H1 (cell line): ENCODE data around the gene LAMTOR5. TPM values are rescaled to one million over a fixed set of nuclear protein-coding genes. Genes with fewer than 3 reads are reported as not detected.

Source experiments
- CTCF ChIA-PET: fragments of 300-600 bp; sonication (Branson Sonifier 250); formaldehyde crosslinking; loops from one replicate; lab custom pipeline; 2021; ENCODE audit not compliant: partially characterized antibody; lab: Charles Lee
- POLR2A ChIA-PET: fragments of 300-600 bp; sonication (Branson Sonifier 250); formaldehyde crosslinking; loops from one replicate; lab custom pipeline; 2021; ENCODE audit warnings: inconsistent platforms; ENCODE audit not compliant: partially characterized antibody; lab: Charles Lee
- DNase-seq, 2 experiments: peaks; one replicate each; pipeline versions ENCODE4 v3.0.0 to v3.0.0-alpha.2; 2010 to 2022; ENCODE audit warnings: low spot score in 2 of 2, low read depth in 1 of 2, mixed read lengths in 1 of 2
- FAIRE-seq: peaks from 2 replicates; lab custom pipeline; 2011; peaks lifted over from hg19 to GRCh38; lab: Jason Lieb, UNC
- H2AFZ ChIP-seq: 2 replicates; pipeline ENCODE4 v1.8.1; 2012; ENCODE audit warnings: low read length, inconsistent platforms
- H2AK5ac ChIP-seq: 2 replicates; pipeline ENCODE4 v1.6.1; 2013; ENCODE audit warnings: low read depth, low read length
- H2BK120ac ChIP-seq: replicated peaks from 2 replicates; pipeline ENCODE3; 2013; ENCODE audit warnings: low read depth, low read length, inconsistent platforms
- H2BK12ac ChIP-seq: 2 replicates; pipeline ENCODE4 v1.6.1; 2013; ENCODE audit warnings: low read depth, low read length
- H2BK15ac ChIP-seq: 2 replicates; pipeline ENCODE4 v1.6.1; 2013; ENCODE audit warnings: low read length
- H2BK20ac ChIP-seq: 2 replicates; pipeline ENCODE4 v1.6.1; 2013; ENCODE audit warnings: low read length
- H2BK5ac ChIP-seq: 2 replicates; pipeline ENCODE4 v1.6.1; 2013; ENCODE audit warnings: low read depth, low read length
- H3K14ac ChIP-seq: 2 replicates; pipeline ENCODE4 v1.6.1; 2013; ENCODE audit warnings: inconsistent platforms; ENCODE audit not compliant: insufficient read length
- H3K18ac ChIP-seq: 2 replicates; pipeline ENCODE4 v1.6.1; 2013; ENCODE audit warnings: low read length; ENCODE audit errors: extremely low read depth
- H3K23ac ChIP-seq: 2 replicates; pipeline ENCODE4 v1.6.1; 2013; ENCODE audit warnings: inconsistent platforms; ENCODE audit not compliant: insufficient read length
- H3K23me2 ChIP-seq: 2 replicates; pipeline ENCODE4 v1.6.1; 2013; ENCODE audit warnings: low read depth, low read length
- H3K27ac ChIP-seq: 2 replicates; pipeline ENCODE4 v1.6.1; 2011; ENCODE audit warnings: low read depth, low read length, inconsistent platforms
- H3K27me3 ChIP-seq, 4 experiments: replicated peaks in 1 of 4; 1 replicate in 1 of 4; 2 replicates in 3 of 4; pipeline versions ENCODE4 v1.6.1 to v1.8.1; 2011 to 2013; ENCODE audit warnings: low read length in 3 of 4, mild to moderate bottlenecking in 3 of 4, inconsistent platforms in 2 of 4, mixed read lengths in 2 of 4, moderate library complexity in 1 of 4; ENCODE audit not compliant: control insufficient read depth in 3 of 4, insufficient read depth in 3 of 4; ENCODE audit errors: extremely low read depth in 1 of 4
- H3K36me3 ChIP-seq, 4 experiments: 2 replicates each; pipeline versions ENCODE4 v1.6.1 to v1.8.1; 2011 to 2013; ENCODE audit warnings: mild to moderate bottlenecking in 4 of 4, low read length in 3 of 4, moderate library complexity in 2 of 4, control low read depth in 1 of 4, inconsistent platforms in 1 of 4; ENCODE audit not compliant: insufficient read depth in 4 of 4, control insufficient read depth in 2 of 4
- H3K4ac ChIP-seq: replicated peaks from 2 replicates; pipeline ENCODE3; 2013; ENCODE audit warnings: low read length, low read depth, mixed read lengths, inconsistent platforms; ENCODE audit not compliant: insufficient read length
- H3K4me1 ChIP-seq, 4 experiments: replicated peaks in 1 of 4; 1 replicate in 1 of 4; 2 replicates in 3 of 4; pipeline versions ENCODE4 v1.6.1 to v1.8.1; 2011 to 2013; ENCODE audit warnings: low read length in 3 of 4, inconsistent platforms in 2 of 4, mixed read lengths in 1 of 4; ENCODE audit not compliant: insufficient read depth in 4 of 4, control insufficient read depth in 3 of 4
- H3K4me2 ChIP-seq, 2 experiments: 2 replicates each; pipeline versions ENCODE4 v1.6.1 to v1.8.1; 2011 to 2013; ENCODE audit warnings: low read depth in 2 of 2, low read length in 2 of 2, control low read depth in 1 of 2, inconsistent platforms in 1 of 2, mild to moderate bottlenecking in 1 of 2; ENCODE audit not compliant: insufficient read depth in 1 of 2
- H3K4me3 ChIP-seq, 4 experiments: fragments of 200-600, 300-600 bp in 1 of 4; sonication (generic), shearing (Covaris generic), sonication (Bioruptor Twin) in 1 of 4; 2 replicates each; pipeline versions ENCODE4 v1.5.1 to v1.8.1; 2011 to 2016; ENCODE audit warnings: low read length in 4 of 4, low read depth in 3 of 4, control low read depth in 2 of 4, inconsistent platforms in 2 of 4, mild to moderate bottlenecking in 2 of 4, mixed read lengths in 1 of 4, moderate library complexity in 1 of 4; ENCODE audit not compliant: insufficient read depth in 2 of 4; ENCODE audit errors: extremely low read depth in 1 of 4
- H3K56ac ChIP-seq: replicated peaks from 2 replicates; pipeline ENCODE3; 2013; ENCODE audit warnings: low read depth, mild to moderate bottlenecking, mixed read lengths, low read length, inconsistent platforms; ENCODE audit not compliant: insufficient read length
- H3K79me1 ChIP-seq: 2 replicates; pipeline ENCODE4 v1.6.1; 2013; ENCODE audit warnings: low read depth, low read length, control low read depth
- H3K79me2 ChIP-seq, 2 experiments: 2 replicates each; pipeline versions ENCODE4 v1.6.1 to v1.8.1; 2012 to 2013; ENCODE audit warnings: low read length in 2 of 2, mild to moderate bottlenecking in 2 of 2, inconsistent platforms in 1 of 2; ENCODE audit not compliant: insufficient read depth in 2 of 2, control insufficient read depth in 1 of 2
- H3K9ac ChIP-seq, 4 experiments: replicated peaks in 1 of 4; 1 replicate in 1 of 4; 2 replicates in 3 of 4; pipeline versions ENCODE4 v1.6.1 to v1.8.1; 2011 to 2013; ENCODE audit warnings: low read depth in 3 of 4, low read length in 3 of 4, control low read depth in 2 of 4, mild to moderate bottlenecking in 2 of 4, moderate library complexity in 2 of 4, inconsistent platforms in 1 of 4; ENCODE audit errors: extremely low read depth in 1 of 4
- H3K9me3 ChIP-seq, 2 experiments: 2 replicates each; pipeline versions ENCODE4 v1.6.1 to v1.8.1; 2012 to 2013; ENCODE audit warnings: mild to moderate bottlenecking in 2 of 2, moderate library complexity in 2 of 2, control low read depth in 1 of 2, inconsistent platforms in 1 of 2, low read depth in 1 of 2, low read length in 1 of 2, mixed read lengths in 1 of 2; ENCODE audit not compliant: insufficient read depth in 2 of 2
- H4K20me1 ChIP-seq, 2 experiments: replicated peaks in 1 of 2; 2 replicates each; pipeline versions ENCODE3 to v1.8.1; 2011 to 2013; ENCODE audit warnings: inconsistent platforms in 2 of 2, low read length in 2 of 2, mild to moderate bottlenecking in 1 of 2; ENCODE audit not compliant: insufficient read depth in 2 of 2, control insufficient read depth in 1 of 2
- H4K5ac ChIP-seq: 2 replicates; pipeline ENCODE4 v1.6.1; 2013; ENCODE audit warnings: low read length, low read depth, mixed read lengths, inconsistent platforms; ENCODE audit not compliant: insufficient read length
- H4K8ac ChIP-seq: 2 replicates; pipeline ENCODE4 v1.8.0; 2013; ENCODE audit warnings: mild to moderate bottlenecking, moderate library complexity, low read length, inconsistent platforms; ENCODE audit not compliant: insufficient read depth; ENCODE audit errors: extremely low read depth
- H4K91ac ChIP-seq: replicated peaks from 2 replicates; pipeline ENCODE3; 2013; ENCODE audit warnings: low read length, mixed read lengths, inconsistent platforms; ENCODE audit not compliant: insufficient read length
- BACH1 ChIP-seq: IDR thresholded peaks from 2 replicates; pipeline ENCODE4 v1.6.1; 2012; ENCODE audit warnings: low read length, improper control_type of control experiment
- BCL11A ChIP-seq, 2 experiments: IDR thresholded peaks; one replicate each; pipeline ENCODE4 v1.6.1; 2011; ENCODE audit warnings: low read depth in 2 of 2, low read length in 2 of 2, mild to moderate bottlenecking in 2 of 2
- CHD1 ChIP-seq: IDR thresholded peaks from 2 replicates; pipeline ENCODE4 v1.6.1; 2012; ENCODE audit warnings: low read depth, low read length, improper control_type of control experiment
- HDAC2 ChIP-seq, 2 experiments: fragments of 300-600 bp in 1 of 2; sonication (generic) in 1 of 2; IDR thresholded peaks; 2 replicates each; pipeline ENCODE4 v1.6.1; 2011 to 2012; ENCODE audit warnings: low read depth in 2 of 2, low read length in 2 of 2, mild to moderate bottlenecking in 2 of 2, moderate library complexity in 2 of 2, borderline replicate concordance in 1 of 2, inconsistent platforms in 1 of 2
- HDAC6 ChIP-seq: IDR thresholded peaks from one replicate; pipeline ENCODE4 v1.7.1; 2012; ENCODE audit warnings: low read depth, mild to moderate bottlenecking, inconsistent platforms, low read length, moderate library complexity
- JUND ChIP-seq: IDR thresholded peaks from 2 replicates; pipeline ENCODE4 v1.6.1; 2011; ENCODE audit warnings: mild to moderate bottlenecking, improper control_type of control experiment, low read length
- PHF8 ChIP-seq: fragments of 200-600 bp; sonication (generic); conservative IDR thresholded peaks from 2 replicates; pipeline ENCODE4 v1.7.1; 2012; ENCODE audit warnings: low read depth, mild to moderate bottlenecking, inconsistent platforms, low read length, moderate library complexity
- RBBP5 ChIP-seq: IDR thresholded peaks from 2 replicates; pipeline ENCODE4 v1.7.1; 2012; ENCODE audit warnings: low read depth, mild to moderate bottlenecking, inconsistent platforms, low read length, moderate library complexity, borderline replicate concordance
- RFX5 ChIP-seq: IDR thresholded peaks from 2 replicates; pipeline ENCODE4 v1.6.1; 2011; ENCODE audit warnings: low read depth, low read length, improper control_type of control experiment, borderline replicate concordance
- SP2 ChIP-seq: IDR thresholded peaks from 2 replicates; pipeline ENCODE4 v1.6.1; 2012; ENCODE audit warnings: mild to moderate bottlenecking, low read length, inconsistent platforms
- TEAD4 ChIP-seq: IDR thresholded peaks from 2 replicates; pipeline ENCODE4 v1.6.1; 2012; ENCODE audit warnings: low read depth, low read length, inconsistent platforms, mixed read lengths
- WGBS, 2 experiments: shearing (Covaris generic) in 1 of 2; methylation state at CpG; one replicate each; pipeline versions ENCODE4 v1.1.6 to v1.1.7; 2013 to 2015; ENCODE audit warnings: low lambda C conversion rate in 2 of 2, mixed read lengths in 2 of 2, inconsistent platforms in 1 of 2, low coverage in 1 of 2, missing lambda C conversion rate in 1 of 2; ENCODE audit not compliant: insufficient replicate concordance in 2 of 2, insufficient coverage in 1 of 2, insufficient read length in 1 of 2; ENCODE audit errors: extremely low coverage in 1 of 2, missing lambda C conversion rate in 1 of 2; 5-methylcytosine and 5-hydroxymethylcytosine counted together
- polyA plus RNA-seq, 7 experiments: library from polyadenylated mRNA; depleted of rRNA in 3 of 7; stranded (reverse) in 5 of 7; unstranded in 2 of 7; fragments of >200 nt in 5 of 7; fragments of 200-250 nt in 2 of 7; gene quantifications; 1 replicate in 5 of 7; 2 replicates in 1 of 7; 4 replicates in 1 of 7; pipeline versions ENCODE4 v1.2.1 to v1.2.3, GENCODE V29; 2011 to 2013; ENCODE audit warnings: missing spikeins in 2 of 7, mixed read lengths in 2 of 7
- total RNA-seq: library from RNA; stranded (reverse); fragmentation: NEBNext Ultra II Directional; extraction: Animal tissue kit (Norgen Biotek cat#: 25700); gene quantifications from 2 replicates; pipeline ENCODE4 v1.2.1, GENCODE V29; 2021
- TF ChIP-seq, protein P1 (sequence below): IDR thresholded peaks from 2 replicates; pipeline ENCODE4 v1.6.1; 2011; ENCODE audit warnings: low read depth, mild to moderate bottlenecking, low read length; ENCODE audit not compliant: insufficient read depth
- TF ChIP-seq, protein P2 (sequence below): IDR thresholded peaks from 2 replicates; pipeline ENCODE4 v1.6.1; 2012; ENCODE audit warnings: inconsistent platforms

Gene LAMTOR5
- total and polyA plus RNA-seq, 2 of the 8 experiments (the other 6 are each of a cell fraction or from before 2014, with no cell fraction given): 84.4 to 297 TPM

- Histone ChIP-seq H2BK20ac (no peak overlapping the region), H2BK5ac (no peak overlapping the region), H4K8ac (no peak overlapping the region), H3K9me3 (no peaks in the 10 kb centered on the region), H4K5ac (no peak overlapping the region), H3K4me1 (peaks cover 2 to 5% (median 3%) of the 10 kb centered on the region in 4 experiments; a peak in 4 of 7 replicates), H3K27me3 (no peaks in the 10 kb centered on the region), H3K4me2 (no peak overlapping the region), H3K79me2 (no peaks in the 10 kb centered on the region), H3K27ac (no peak overlapping the region), H2BK15ac (no peak overlapping the region), H3K36me3 (no peaks in the 10 kb centered on the region), H3K14ac (no peak overlapping the region), H4K91ac (peak overlapping the region; percentile 18), H2BK120ac (no peak overlapping the region), H3K23ac (no peak overlapping the region), H3K18ac (no peak overlapping the region), H2BK12ac (peak overlapping the region; percentile 20; the same call in 1 of the 2 replicates), H3K79me1 (no peaks in the 10 kb centered on the region), H3K4me3 (no peak overlapping the region), H4K20me1 (no peaks in the 10 kb centered on the region), H3K4ac (no peak overlapping the region), H3K23me2 (no peaks in the 10 kb centered on the region), H2AK5ac (no peak overlapping the region), H3K9ac (no peak overlapping the region), H3K56ac (no peak overlapping the region), H2AFZ (no peak overlapping the region)
- POLR2A ChIA-PET: interaction anchor here (0.9 to 1.4 kb wide), 5 partner anchors 21 to 112 kb away, joined by 3 to 5 read pairs (median 4); no protein-coding TSS in a partner anchor
- no peak for DNase-seq
- FAIRE-seq: no peak
- CTCF ChIA-PET: interaction anchor here (0.7 to 35.1 kb wide), 24 partner anchors 10 to 390 kb away, joined by 3 to 828 read pairs (median 5); partner anchors contain the start of genes KCNC4 and LAMTOR5
- 92% methylated on average over 1 of the region's 1 CpG; no CpG with 5 or more reads in 1 of the 2 experiments for WGBS, 2 experiments
- TF ChIP-seq BACH1: no peak
- TF ChIP-seq SP2: no peak
- TF ChIP-seq PHF8: no peak
- no peak for TF ChIP-seq RBBP5
- TF ChIP-seq CHD1: no peak
- TF ChIP-seq JUND: no peak
- no peak for TF ChIP-seq BCL11A (IDR thresholded peaks at IDR 0.05; ENCODE audit: low read depth in 2 of 2, low read length in 2 of 2)
- TF ChIP-seq, protein P1, sequence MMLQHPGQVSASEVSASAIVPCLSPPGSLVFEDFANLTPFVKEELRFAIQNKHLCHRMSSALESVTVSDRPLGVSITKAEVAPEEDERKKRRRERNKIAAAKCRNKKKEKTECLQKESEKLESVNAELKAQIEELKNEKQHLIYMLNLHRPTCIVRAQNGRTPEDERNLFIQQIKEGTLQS: no peak
- no peak for TF ChIP-seq RFX5
- no peak for TF ChIP-seq HDAC2 (IDR thresholded peaks at IDR 0.05; ENCODE audit: borderline replicate concordance in 1 of 2, low read depth in 2 of 2, low read length in 2 of 2)
- no peak for TF ChIP-seq HDAC6
- TF ChIP-seq, protein P2, sequence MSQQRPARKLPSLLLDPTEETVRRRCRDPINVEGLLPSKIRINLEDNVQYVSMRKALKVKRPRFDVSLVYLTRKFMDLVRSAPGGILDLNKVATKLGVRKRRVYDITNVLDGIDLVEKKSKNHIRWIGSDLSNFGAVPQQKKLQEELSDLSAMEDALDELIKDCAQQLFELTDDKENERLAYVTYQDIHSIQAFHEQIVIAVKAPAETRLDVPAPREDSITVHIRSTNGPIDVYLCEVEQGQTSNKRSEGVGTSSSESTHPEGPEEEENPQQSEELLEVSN: no peak
- TF ChIP-seq TEAD4: no peak
Measured at GRCh38 chr1:110454328-110454727, 46.8 kb upstream of the LAMTOR5 start.
